Heart right ventricle (tissue), 16 donors: Measurements from ENCODE around the gene KCNC2. TPM values are rescaled to one million over a fixed set of nuclear protein-coding genes. Genes with fewer than 3 reads are reported as not detected.

Source experiments
- ATAC-seq, 8 donors: fragments of 200-7000 bp; cut with Tn5 transposase; one replicate each; pipeline ENCODE4 v1.9.1; 2020; ENCODE audit warnings: mild to moderate bottlenecking in 8 of 8, moderate library complexity in 8 of 8, moderate number of reproducible peaks in 1 of 8
- DNase-seq, 2 donors: peaks; one replicate each; pipeline ENCODE4 v3.0.0-alpha.2; 2020
- H3K27ac ChIP-seq, 10 donors: fragments of 200-600 bp; sonication (generic) in 2 of 10; one replicate each; pipeline versions ENCODE4 v1.5.0 to v1.8.0; 2020 to 2022; ENCODE audit warnings: mild to moderate bottlenecking in 3 of 10
- H3K27me3 ChIP-seq, 7 donors: fragments of 200-600 bp; one replicate each; pipeline ENCODE4 v1.8.0; 2021 to 2022; ENCODE audit warnings: mild to moderate bottlenecking in 2 of 7
- H3K36me3 ChIP-seq, 9 donors: fragments of 200-600 bp; sonication (generic) in 1 of 9; one replicate each; pipeline versions ENCODE4 v1.5.0 to v1.8.0; 2020 to 2022; ENCODE audit warnings: mild to moderate bottlenecking in 2 of 9
- H3K4me1 ChIP-seq, 9 donors: fragments of 200-600 bp; sonication (generic) in 1 of 9; one replicate each; pipeline versions ENCODE4 v1.5.0 to v1.8.0; 2020 to 2022; ENCODE audit warnings: mild to moderate bottlenecking in 4 of 9
- H3K4me3 ChIP-seq, 10 donors: fragments of 200-600 bp; sonication (generic) in 2 of 10; one replicate each; pipeline versions ENCODE4 v1.5.0 to v1.8.0; 2020 to 2022; ENCODE audit warnings: mild to moderate bottlenecking in 7 of 10, moderate library complexity in 2 of 10
- H3K9me3 ChIP-seq, 11 donors: fragments of 200-600 bp in 10 of 11; sonication (generic) in 2 of 11; one replicate each; pipeline versions ENCODE4 v1.5.0 to v1.8.0; 2013 to 2022; ENCODE audit warnings: mild to moderate bottlenecking in 2 of 11, control low read depth in 1 of 11, moderate library complexity in 1 of 11
- WGBS, 2 donors: extraction: QIAGEN DNeasy Blood & Tissue Kit; methylation state at CpG; one replicate each; pipeline ENCODE4 v1.1.7; 2013; ENCODE audit warnings: inconsistent platforms in 1 of 2; 5-methylcytosine and 5-hydroxymethylcytosine counted together
- intact Hi-C, 10 donors: fragments of 100-400 bp; cut with DNase I; formaldehyde crosslinking; loops; one replicate each; pipeline versions ENCODE4 v1.11.1 to v1.14.2; 2022
- polyA plus RNA-seq, 2 donors: library from polyadenylated mRNA; stranded (reverse); fragments of 200-250 nt; gene quantifications; one replicate each; pipeline ENCODE4 v1.2.3, GENCODE V29; 2013
- total RNA-seq, 10 donors: library from RNA; stranded (reverse); fragmentation: NEBNext Ultra II Directional in 3 of 10; extraction: Animal tissue kit (Norgen Biotek cat#: 25700) in 3 of 10; gene quantifications; one replicate each; pipeline versions ENCODE4 v1.2.1 to v1.2.4, GENCODE V29; 2021 to 2023
- TF ChIP-seq, protein P1 (sequence below), 9 donors: fragments of 200-600 bp; sonication (generic) in 2 of 9; IDR thresholded peaks; one replicate each; pipeline versions ENCODE4 v1.5.0 to v1.8.0; 2021 to 2022; ENCODE audit warnings: antibody characterized with exemption in 9 of 9, mild to moderate bottlenecking in 5 of 9, moderate library complexity in 1 of 9
- donor health status: Arrhythmogenic right ventricular cardiomyopathy.
- donor health status: ischemic (EF 13 %, LVEDD 7.1; RV severe dilation, severe dysfunction).
- donor health status: healthy with polysubstance abuse.
- donor health status: DM: no; HTN: yes; CAD: no.
- donor health status: DM: no; HTN: no; CAD: no.
- donor health status: ischemic (EF 25% LVEDD 6.9; RV normal size, moderate dysfunction).
- donor health status: ischemic (EF 25% LVEDD 5.7; RV mildly dilated, moderate dysfunction).
- donor health status: healthy.
- donor health status: DM: yes; HTN: yes; CAD: no.
- donor health status: Ischemic cardiomyopathy.
- donor health status: ischemic (EF 35%, LVEDD 5.7; RV mildly dilated, moderate dysfunction).
- donor health status: nonischemic (EF 11% LVEDD 7.7; RV severe dilation, severe dysfunction).
- donor health status: DM: yes; HTN: yes; CAD: no.
- donor health status: PGD.
- donor health status: ischemic (EF 29% LVEDD 5.4; RV normal size, mild dysfunction).
- donor health status: nonischemic (EF 23%, LVEDD 6.1; RV moderate dilation, normal function).

KCNC2 gene
- total and polyA plus RNA-seq, 12 donors, result not detected

GRCh38 chr12:75047885-75048525 lies 161.6 kb downstream of the KCNC2 start:
- intact Hi-C loops, result no loop called here
- 27 to 29% methylated on average over 10 of the region's 10 CpGs for WGBS, 2 donors
- no peak for ATAC-seq
- no peak for DNase-seq
- H3K4me3 ChIP-seq, result no peak overlapping the region
- TF ChIP-seq, protein P1, sequence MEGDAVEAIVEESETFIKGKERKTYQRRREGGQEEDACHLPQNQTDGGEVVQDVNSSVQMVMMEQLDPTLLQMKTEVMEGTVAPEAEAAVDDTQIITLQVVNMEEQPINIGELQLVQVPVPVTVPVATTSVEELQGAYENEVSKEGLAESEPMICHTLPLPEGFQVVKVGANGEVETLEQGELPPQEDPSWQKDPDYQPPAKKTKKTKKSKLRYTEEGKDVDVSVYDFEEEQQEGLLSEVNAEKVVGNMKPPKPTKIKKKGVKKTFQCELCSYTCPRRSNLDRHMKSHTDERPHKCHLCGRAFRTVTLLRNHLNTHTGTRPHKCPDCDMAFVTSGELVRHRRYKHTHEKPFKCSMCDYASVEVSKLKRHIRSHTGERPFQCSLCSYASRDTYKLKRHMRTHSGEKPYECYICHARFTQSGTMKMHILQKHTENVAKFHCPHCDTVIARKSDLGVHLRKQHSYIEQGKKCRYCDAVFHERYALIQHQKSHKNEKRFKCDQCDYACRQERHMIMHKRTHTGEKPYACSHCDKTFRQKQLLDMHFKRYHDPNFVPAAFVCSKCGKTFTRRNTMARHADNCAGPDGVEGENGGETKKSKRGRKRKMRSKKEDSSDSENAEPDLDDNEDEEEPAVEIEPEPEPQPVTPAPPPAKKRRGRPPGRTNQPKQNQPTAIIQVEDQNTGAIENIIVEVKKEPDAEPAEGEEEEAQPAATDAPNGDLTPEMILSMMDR (IDR thresholded peaks at IDR 0.05), result no peak
- no peaks in the 10 kb centered on the region for H3K27me3 ChIP-seq
- H3K27ac ChIP-seq, result no peak overlapping the region
- no peaks in the 10 kb centered on the region for H3K9me3 ChIP-seq
- H3K36me3 ChIP-seq, result no peaks in the 10 kb centered on the region
- no peaks in the 10 kb centered on the region for H3K4me1 ChIP-seq

- TF ChIP-seq, protein P1 (IDR thresholded peaks at IDR 0.05), result no peak
- Histone ChIP-seq H3K27me3 (no peaks in the 10 kb centered on the region), H3K9me3 (no peaks in the 10 kb centered on the region), H3K27ac (no peak overlapping the region), H3K36me3 (no peaks in the 10 kb centered on the region), H3K4me1 (no peaks in the 10 kb centered on the region), H3K4me3 (no peak overlapping the region)
- DNase-seq (no peak), ATAC-seq (no peak)
- intact Hi-C loops, result no loop called here
- WGBS, 2 donors, result 77 to 86% methylated on average over 2 of the region's 2 CpGs
These were observed 167.5 kb downstream of the KCNC2 start for GRCh38 chr12:75042125-75042524.

- Histone ChIP-seq H3K4me3 (no peak overlapping the region), H3K9me3 (peaks cover 0 to 2% (median 0%) of the 10 kb centered on the region in 11 donors), H3K27ac (no peak overlapping the region), H3K4me1 (no peaks in the 10 kb centered on the region), H3K36me3 (no peaks in the 10 kb centered on the region), H3K27me3 (no peaks in the 10 kb centered on the region)
- WGBS, 2 donors, result 68 to 80% methylated on average over 4 of the region's 4 CpGs
- intact Hi-C loops, result no loop called here
- no peak for ATAC-seq
- DNase-seq, result no peak
- TF ChIP-seq, protein P1 (IDR thresholded peaks at IDR 0.05), result no peak
These were observed 168.2 kb downstream of the KCNC2 start for GRCh38 chr12:75041472-75041871.

GRCh38 chr12:75020068-75020557 lies 189.5 kb downstream of the KCNC2 start:
- no peaks in the 10 kb centered on the region for H3K27me3 ChIP-seq
- peaks cover 0 to 79% (median 53%) of the 10 kb centered on the region in 11 donors for H3K9me3 ChIP-seq
- ATAC-seq (no peak), DNase-seq (no peak)
- TF ChIP-seq, protein P1 (IDR thresholded peaks at IDR 0.05), result no peak
- no peak overlapping the region for H3K27ac ChIP-seq
- WGBS, 2 donors, result 69 to 72% methylated on average over 9 of the region's 9 CpGs
- no peak overlapping the region for H3K4me3 ChIP-seq
- intact Hi-C loops, result no loop called here
- H3K36me3 ChIP-seq, result no peaks in the 10 kb centered on the region
- H3K4me1 ChIP-seq, result no peaks in the 10 kb centered on the region
